ENCODE results near the gene IZUMO3.

DNA sequence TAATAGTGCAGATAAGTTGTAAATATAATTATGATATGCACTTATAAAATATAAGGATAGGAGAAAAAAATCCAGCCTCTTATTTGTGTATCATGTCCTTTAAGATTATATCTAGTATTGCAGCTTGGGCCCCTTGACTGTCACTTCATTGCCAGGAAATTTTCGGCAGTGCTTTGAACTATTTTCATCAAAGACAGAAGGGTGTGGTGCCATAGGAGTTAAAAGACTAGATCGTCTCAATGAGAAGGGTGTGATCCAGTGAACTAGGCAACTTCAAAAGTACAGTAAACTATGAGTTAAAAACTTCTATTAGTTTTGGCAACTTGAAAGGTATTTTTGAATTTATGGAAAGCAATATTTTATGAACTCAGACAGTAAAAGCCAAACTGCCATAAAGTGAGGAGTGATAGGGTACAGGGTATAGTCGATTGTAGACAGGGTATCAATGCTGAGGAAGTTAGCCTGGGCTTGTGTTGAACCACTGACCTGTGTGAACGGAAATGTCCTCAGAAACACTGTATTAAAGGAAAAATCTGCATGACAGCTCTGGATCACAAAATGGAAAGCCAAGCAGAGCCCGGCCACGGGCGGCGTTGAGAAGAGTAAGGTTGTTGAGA, 48.6 kb upstream of the IZUMO3 start:
- TF ChIP-seq, protein P1, sequence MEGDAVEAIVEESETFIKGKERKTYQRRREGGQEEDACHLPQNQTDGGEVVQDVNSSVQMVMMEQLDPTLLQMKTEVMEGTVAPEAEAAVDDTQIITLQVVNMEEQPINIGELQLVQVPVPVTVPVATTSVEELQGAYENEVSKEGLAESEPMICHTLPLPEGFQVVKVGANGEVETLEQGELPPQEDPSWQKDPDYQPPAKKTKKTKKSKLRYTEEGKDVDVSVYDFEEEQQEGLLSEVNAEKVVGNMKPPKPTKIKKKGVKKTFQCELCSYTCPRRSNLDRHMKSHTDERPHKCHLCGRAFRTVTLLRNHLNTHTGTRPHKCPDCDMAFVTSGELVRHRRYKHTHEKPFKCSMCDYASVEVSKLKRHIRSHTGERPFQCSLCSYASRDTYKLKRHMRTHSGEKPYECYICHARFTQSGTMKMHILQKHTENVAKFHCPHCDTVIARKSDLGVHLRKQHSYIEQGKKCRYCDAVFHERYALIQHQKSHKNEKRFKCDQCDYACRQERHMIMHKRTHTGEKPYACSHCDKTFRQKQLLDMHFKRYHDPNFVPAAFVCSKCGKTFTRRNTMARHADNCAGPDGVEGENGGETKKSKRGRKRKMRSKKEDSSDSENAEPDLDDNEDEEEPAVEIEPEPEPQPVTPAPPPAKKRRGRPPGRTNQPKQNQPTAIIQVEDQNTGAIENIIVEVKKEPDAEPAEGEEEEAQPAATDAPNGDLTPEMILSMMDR (IDR thresholded peaks at IDR 0.05): no peak
- TF ChIP-seq POLR2A (IDR thresholded peaks at IDR 0.05): no peak
